Measurements from ENCODE around the gene OPRM1.

Gene OPRM1

GRCh38 chr6:154096834-154097233 lies 57.8 kb downstream of the OPRM1 start:
- DNase-seq (ENCODE audit: low read depth): no peak
- H3K4me3 ChIP-seq (ENCODE audit: low read depth, low read length): no peak overlapping the region
- TF ChIP-seq, protein P1, sequence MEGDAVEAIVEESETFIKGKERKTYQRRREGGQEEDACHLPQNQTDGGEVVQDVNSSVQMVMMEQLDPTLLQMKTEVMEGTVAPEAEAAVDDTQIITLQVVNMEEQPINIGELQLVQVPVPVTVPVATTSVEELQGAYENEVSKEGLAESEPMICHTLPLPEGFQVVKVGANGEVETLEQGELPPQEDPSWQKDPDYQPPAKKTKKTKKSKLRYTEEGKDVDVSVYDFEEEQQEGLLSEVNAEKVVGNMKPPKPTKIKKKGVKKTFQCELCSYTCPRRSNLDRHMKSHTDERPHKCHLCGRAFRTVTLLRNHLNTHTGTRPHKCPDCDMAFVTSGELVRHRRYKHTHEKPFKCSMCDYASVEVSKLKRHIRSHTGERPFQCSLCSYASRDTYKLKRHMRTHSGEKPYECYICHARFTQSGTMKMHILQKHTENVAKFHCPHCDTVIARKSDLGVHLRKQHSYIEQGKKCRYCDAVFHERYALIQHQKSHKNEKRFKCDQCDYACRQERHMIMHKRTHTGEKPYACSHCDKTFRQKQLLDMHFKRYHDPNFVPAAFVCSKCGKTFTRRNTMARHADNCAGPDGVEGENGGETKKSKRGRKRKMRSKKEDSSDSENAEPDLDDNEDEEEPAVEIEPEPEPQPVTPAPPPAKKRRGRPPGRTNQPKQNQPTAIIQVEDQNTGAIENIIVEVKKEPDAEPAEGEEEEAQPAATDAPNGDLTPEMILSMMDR (conservative IDR thresholded peaks at IDR 0.05; ENCODE audit: low read depth, low read length): no peak

GRCh38 chr6:154099211-154099610 lies 60.2 kb downstream of the OPRM1 start:
- no peak for DNase-seq (ENCODE audit: low read depth)
- TF ChIP-seq, protein P1 (conservative IDR thresholded peaks at IDR 0.05; ENCODE audit: low read depth, low read length): no peak
- no peak overlapping the region for H3K4me3 ChIP-seq (ENCODE audit: low read depth, low read length)

DNA sequence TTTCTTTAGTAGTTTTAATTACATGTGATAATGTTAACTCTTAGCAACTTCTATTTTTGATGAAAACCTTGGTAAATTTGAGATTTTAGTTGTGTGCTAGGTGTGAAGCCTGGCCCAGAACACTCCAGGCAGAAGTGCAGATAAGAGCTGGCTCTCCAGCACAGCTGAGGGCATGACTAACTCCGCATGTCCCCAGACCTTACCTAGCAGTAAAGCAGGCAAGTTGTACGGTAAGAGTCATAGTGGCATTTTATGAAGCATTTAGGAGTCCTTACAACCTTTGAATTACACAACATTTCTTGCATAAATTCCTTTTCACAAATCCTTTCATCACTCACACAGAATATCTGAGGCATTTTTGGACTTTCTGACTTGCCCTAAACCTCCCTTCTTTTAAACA lies 67.2 kb downstream of the OPRM1 start:
- no peak overlapping the region for H3K4me3 ChIP-seq (ENCODE audit: low read depth, low read length)
- DNase-seq (ENCODE audit: low read depth): no peak
- TF ChIP-seq, protein P1 (conservative IDR thresholded peaks at IDR 0.05; ENCODE audit: low read depth, low read length): no peak

DNA sequence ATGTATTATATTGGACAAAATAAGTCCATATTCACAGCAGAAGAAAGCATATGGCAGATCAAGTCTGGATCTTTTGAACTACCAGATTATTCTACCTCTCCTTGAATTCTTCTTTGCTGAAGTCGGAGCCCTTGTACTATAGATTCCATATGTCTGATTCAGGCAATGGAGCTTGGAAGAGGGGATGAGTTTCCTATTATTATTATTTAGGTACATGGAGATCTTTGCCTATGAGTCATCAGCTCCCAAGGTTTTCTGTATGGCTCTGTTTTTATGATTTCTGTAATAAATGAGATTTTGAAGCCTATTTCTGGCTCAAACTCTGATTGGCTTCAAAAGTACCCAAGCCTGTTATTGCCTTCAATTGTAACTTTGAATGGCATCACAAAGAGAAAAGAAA lies 72.0 kb downstream of the OPRM1 start:
- DNase-seq (ENCODE audit: low read depth): no peak
- H3K4me3 ChIP-seq (ENCODE audit: low read depth, low read length): no peak overlapping the region
- TF ChIP-seq, protein P1 (conservative IDR thresholded peaks at IDR 0.05; ENCODE audit: low read depth, low read length): no peak

GRCh38 chr6:154112181-154112809 lies 73.3 kb downstream of the OPRM1 start:
- DNase-seq (ENCODE audit: low read depth): no peak
- H3K4me3 ChIP-seq (ENCODE audit: low read depth, low read length): no peak overlapping the region
- TF ChIP-seq, protein P1 (conservative IDR thresholded peaks at IDR 0.05; ENCODE audit: low read depth, low read length): no peak

DNA sequence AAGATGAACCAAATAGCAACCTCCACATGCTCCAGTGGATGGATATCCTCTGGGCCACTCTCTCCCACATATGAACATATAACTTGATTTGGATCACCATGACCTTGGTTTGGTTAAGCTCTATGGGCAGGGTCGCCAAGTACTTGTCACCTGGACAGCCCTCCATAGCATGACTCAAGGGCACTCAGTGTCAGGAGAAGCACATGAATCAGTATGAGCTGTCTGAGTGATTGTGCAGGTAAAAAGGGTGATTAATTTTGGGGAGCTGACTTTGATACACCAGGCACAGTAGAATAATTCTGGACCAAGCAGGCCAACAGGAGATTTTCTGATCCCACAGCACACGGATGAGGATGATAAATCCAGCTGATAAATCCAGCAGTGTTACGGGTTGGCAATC lies 74.4 kb downstream of the OPRM1 start:
- TF ChIP-seq, protein P1 (conservative IDR thresholded peaks at IDR 0.05; ENCODE audit: low read depth, low read length): no peak
- no peak for DNase-seq (ENCODE audit: low read depth)
- H3K4me3 ChIP-seq (ENCODE audit: low read depth, low read length): no peak overlapping the region

DNA sequence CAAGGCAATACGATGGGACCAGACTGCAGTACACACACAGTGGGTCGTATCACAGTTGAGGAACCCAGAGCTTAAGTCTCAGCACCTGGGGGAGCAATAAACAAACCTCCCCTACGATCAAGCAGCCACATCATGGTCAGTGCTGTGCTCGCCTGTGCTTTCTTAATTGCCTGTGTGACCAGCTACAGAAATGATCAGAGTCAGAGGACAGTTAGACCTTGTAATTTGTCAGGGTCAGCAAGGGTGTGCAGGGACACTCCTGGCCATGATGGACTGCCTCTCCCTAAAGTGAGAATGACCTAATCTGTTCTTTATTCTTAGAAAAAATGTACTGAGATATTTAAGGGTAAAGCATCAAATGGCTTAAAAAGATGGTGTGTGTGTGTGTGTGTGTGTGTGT lies 78.4 kb downstream of the OPRM1 start:
- no peak overlapping the region for H3K4me3 ChIP-seq (ENCODE audit: low read depth, low read length)
- no peak for DNase-seq (ENCODE audit: low read depth)
- TF ChIP-seq, protein P1 (conservative IDR thresholded peaks at IDR 0.05; ENCODE audit: low read depth, low read length): no peak
